HG02884 (cell line): ENCODE data around the gene THAP4.

Experiments used
- ATAC-seq: cut with Tn5 transposase; IDR thresholded peaks from one replicate; pipeline ENCODE4 v1.9.1; 2021; ENCODE audit warnings: mild to moderate bottlenecking, moderate library complexity; ENCODE audit not compliant: unreplicated experiment

THAP4 gene

DNA sequence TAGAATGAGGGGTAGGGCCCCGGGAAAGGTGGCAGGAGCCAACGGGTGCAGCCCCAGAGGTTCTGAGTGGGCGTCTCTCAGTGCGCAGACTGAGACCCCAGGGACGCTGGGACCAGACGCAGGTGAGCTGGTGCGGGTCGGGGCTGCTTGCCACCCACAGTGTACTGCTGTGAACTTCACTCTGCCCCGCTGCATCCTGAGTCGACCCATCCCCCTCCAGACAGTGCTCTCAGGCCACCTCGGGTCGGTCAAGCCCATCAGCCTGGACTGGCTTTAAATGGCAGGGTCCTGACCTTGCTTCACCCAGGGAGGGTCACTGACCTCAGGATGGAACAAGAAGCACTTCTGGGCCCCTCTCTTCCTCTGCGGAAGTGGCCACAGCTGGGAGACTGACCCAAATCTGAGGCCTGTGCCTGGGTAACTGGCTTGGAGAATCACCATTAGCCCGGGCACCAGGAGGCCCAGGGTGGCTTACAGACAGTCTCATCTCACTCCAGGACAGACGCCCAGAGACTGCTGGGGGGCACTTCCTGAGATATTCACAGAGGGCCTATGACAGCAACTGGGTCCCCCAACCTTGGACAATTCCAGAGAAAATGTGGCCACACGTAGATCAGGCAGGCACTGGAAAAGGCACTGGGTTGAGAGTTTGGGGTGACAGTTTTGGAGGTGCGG is 102.1 kb downstream of the THAP4 start:
- no peak for ATAC-seq
